Kidney (tissue), 14 donors: ENCODE measurements around the gene CD84. TPM values are rescaled to one million over a fixed set of nuclear protein-coding genes. Genes with fewer than 3 reads are reported as not detected.

Experiments used
- DNase-seq, 5 donors: peaks; one replicate each; pipeline ENCODE4 v3.0.0-alpha.2; 2013 to 2020
- FAIRE-seq: peaks from 2 replicates; lab custom pipeline; 2012; peaks lifted over from hg19 to GRCh38; lab: Jason Lieb, UNC
- H3K27ac ChIP-seq, 2 donors: one replicate each; pipeline ENCODE4 v1.7.0; 2013; ENCODE audit warnings: low read depth in 2 of 2, low read length in 2 of 2, inconsistent platforms in 1 of 2
- H3K27me3 ChIP-seq: one replicate; pipeline ENCODE4 v1.7.1; 2013; ENCODE audit warnings: low read length, inconsistent platforms; ENCODE audit not compliant: control insufficient read depth, insufficient read depth
- H3K36me3 ChIP-seq, 3 donors: one replicate each; pipeline versions ENCODE4 v1.7.0 to v1.7.1; 2013; ENCODE audit warnings: low read length in 3 of 3, control low read depth in 1 of 3, inconsistent platforms in 1 of 3; ENCODE audit not compliant: insufficient read depth in 3 of 3, control insufficient read depth in 2 of 3
- H3K4me1 ChIP-seq, 3 donors: one replicate each; pipeline versions ENCODE4 v1.7.0 to v1.7.1; 2013; ENCODE audit warnings: low read length in 3 of 3, inconsistent platforms in 1 of 3, low read depth in 1 of 3; ENCODE audit not compliant: control insufficient read depth in 2 of 3, insufficient read depth in 2 of 3
- H3K4me3 ChIP-seq, 3 donors: one replicate each; pipeline versions ENCODE4 v1.7.0 to v1.8.1; 2013; ENCODE audit warnings: low read length in 3 of 3, control low read depth in 1 of 3, inconsistent platforms in 1 of 3
- H3K9ac ChIP-seq, 3 donors: one replicate each; pipeline versions ENCODE4 v1.7.0 to v1.7.1; 2013; ENCODE audit warnings: low read length in 3 of 3, control low read depth in 1 of 3, inconsistent platforms in 1 of 3
- H3K9me3 ChIP-seq, 3 donors: one replicate each; pipeline versions ENCODE4 v1.7.0 to v1.7.1; 2013; ENCODE audit warnings: low read length in 3 of 3, control low read depth in 1 of 3, inconsistent platforms in 1 of 3; ENCODE audit not compliant: control insufficient read depth in 2 of 3, insufficient read depth in 1 of 3
- intact Hi-C: fragments of 100-400 bp; cut with DNase I; formaldehyde crosslinking; loops from one replicate; pipeline ENCODE4 v1.11.1; 2022
- polyA plus RNA-seq: library from polyadenylated mRNA; stranded (reverse); fragments of 350-450 nt; fragmentation: Illumina TruSeq; extraction: RNeasy Lipid Tissue Mini Kit (QIAGEN cat#74804); gene quantifications from one replicate; pipeline ENCODE4 v1.2.3, GENCODE V29; 2014; ENCODE audit warnings: low read depth, low replicate concordance; ENCODE audit not compliant: insufficient read depth
- total RNA-seq: library from RNA; stranded (reverse); fragmentation: NEBNext Ultra II Directional; extraction: Animal tissue kit (Norgen Biotek cat#: 25700); gene quantifications from one replicate; pipeline ENCODE4 v1.2.1, GENCODE V29; 2021
- TF ChIP-seq, protein P1 (sequence below): IDR thresholded peaks from 3 replicates; pipeline ENCODE4 v1.5.1; 2012; ENCODE audit warnings: mild to moderate bottlenecking, moderate library complexity, borderline replicate concordance; ENCODE audit not compliant: insufficient read depth; ENCODE audit errors: extremely low read depth
- donor health status: control.
- donor health status: control.
- donor health status: control.
- donor health status: control.
- donor health status: control.
- donor health status: DM: yes; HTN: yes; CAD: no.
- donor health status: Normal renal cell carcinoma (clear cell type).

Gene CD84
- total and polyA plus RNA-seq, 2 donors from 2014 or later: 0.30 to 17.5 TPM

DNA sequence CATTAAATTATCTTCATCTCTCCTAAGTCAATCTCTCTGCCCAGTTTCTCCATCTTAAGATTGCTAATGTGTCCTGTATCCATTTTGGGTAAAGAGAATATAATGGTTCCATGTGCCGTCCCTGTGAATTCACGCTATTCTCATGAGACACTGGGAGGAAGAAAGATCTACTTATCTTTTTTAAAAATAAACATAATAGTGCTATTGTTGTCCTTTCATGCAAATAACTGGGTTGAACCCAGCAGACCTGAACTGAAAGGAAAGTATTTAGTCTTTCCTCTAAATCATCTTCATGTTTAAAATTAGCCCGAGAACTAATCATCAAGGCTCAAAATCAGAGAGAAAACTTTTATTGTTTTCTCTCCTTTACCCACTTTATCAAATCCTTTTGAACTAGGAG, 45.2 kb upstream of the CD84 start:
- TF ChIP-seq, protein P1, sequence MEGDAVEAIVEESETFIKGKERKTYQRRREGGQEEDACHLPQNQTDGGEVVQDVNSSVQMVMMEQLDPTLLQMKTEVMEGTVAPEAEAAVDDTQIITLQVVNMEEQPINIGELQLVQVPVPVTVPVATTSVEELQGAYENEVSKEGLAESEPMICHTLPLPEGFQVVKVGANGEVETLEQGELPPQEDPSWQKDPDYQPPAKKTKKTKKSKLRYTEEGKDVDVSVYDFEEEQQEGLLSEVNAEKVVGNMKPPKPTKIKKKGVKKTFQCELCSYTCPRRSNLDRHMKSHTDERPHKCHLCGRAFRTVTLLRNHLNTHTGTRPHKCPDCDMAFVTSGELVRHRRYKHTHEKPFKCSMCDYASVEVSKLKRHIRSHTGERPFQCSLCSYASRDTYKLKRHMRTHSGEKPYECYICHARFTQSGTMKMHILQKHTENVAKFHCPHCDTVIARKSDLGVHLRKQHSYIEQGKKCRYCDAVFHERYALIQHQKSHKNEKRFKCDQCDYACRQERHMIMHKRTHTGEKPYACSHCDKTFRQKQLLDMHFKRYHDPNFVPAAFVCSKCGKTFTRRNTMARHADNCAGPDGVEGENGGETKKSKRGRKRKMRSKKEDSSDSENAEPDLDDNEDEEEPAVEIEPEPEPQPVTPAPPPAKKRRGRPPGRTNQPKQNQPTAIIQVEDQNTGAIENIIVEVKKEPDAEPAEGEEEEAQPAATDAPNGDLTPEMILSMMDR: no peak
- Histone ChIP-seq H3K4me3 (no peak overlapping the region), H3K9me3 (no peaks in the 10 kb centered on the region), H3K4me1 (no peaks in the 10 kb centered on the region), H3K27ac (no peak overlapping the region), H3K9ac (no peak overlapping the region), H3K36me3 (no peaks in the 10 kb centered on the region), H3K27me3 (no peaks in the 10 kb centered on the region)
- intact Hi-C loops: no loop called here
- FAIRE-seq (no peak), DNase-seq (no peak)

DNA sequence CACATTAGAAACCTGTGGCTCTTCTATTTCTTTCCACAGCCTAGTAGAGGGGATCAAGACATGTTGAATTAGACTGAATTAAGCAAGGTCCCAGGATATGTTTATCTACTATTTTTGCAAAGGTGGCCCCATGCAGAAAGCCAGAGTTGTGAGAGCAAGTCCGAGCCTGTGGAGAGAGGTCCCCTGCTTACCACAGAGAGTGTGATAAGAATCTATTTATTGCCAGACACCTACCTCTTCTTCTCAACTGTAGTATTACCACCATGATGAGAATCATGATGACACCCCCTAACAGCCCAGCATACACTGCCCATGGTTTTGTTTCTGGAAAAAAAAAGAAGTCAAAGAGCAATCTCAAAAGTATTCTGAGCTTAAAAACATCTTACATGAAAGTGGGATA, 44.6 kb upstream of the CD84 start:
- intact Hi-C loops: no loop called here
- FAIRE-seq (no peak), DNase-seq (no peak)
- Histone ChIP-seq H3K36me3 (no peaks in the 10 kb centered on the region), H3K9me3 (no peaks in the 10 kb centered on the region), H3K4me1 (no peaks in the 10 kb centered on the region), H3K4me3 (no peak overlapping the region), H3K9ac (no peak overlapping the region), H3K27me3 (no peaks in the 10 kb centered on the region), H3K27ac (no peak overlapping the region)
- TF ChIP-seq, protein P1: no peak

DNA sequence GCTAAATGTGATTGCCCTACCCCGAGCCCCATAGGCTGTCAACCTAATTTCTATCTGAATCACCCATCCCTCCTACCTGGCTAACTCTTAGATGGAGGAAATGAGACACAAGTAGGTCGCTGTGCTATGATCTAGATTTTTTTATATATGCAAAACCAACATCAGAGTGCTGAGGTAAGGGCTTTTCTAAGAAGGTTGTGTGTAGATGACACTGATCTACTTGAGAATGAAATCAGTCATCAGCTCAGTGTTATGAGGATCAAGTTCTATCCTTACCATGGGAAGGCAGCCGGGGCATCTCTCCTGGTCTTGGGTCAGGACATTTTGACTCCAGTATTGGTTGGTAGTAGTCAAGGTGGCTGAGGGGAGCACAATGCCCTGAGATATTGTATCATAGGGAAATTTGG, 43.9 kb upstream of the CD84 start:
- H3K27me3 ChIP-seq: no peaks in the 10 kb centered on the region
- H3K4me1 ChIP-seq: no peaks in the 10 kb centered on the region
- FAIRE-seq (no peak), DNase-seq (no peak)
- no peak overlapping the region for H3K27ac ChIP-seq
- H3K36me3 ChIP-seq: no peaks in the 10 kb centered on the region
- no peaks in the 10 kb centered on the region for H3K9me3 ChIP-seq
- no peak overlapping the region for H3K4me3 ChIP-seq
- H3K9ac ChIP-seq: no peak overlapping the region
- intact Hi-C loops: no loop called here
- TF ChIP-seq, protein P1: no peak

DNA sequence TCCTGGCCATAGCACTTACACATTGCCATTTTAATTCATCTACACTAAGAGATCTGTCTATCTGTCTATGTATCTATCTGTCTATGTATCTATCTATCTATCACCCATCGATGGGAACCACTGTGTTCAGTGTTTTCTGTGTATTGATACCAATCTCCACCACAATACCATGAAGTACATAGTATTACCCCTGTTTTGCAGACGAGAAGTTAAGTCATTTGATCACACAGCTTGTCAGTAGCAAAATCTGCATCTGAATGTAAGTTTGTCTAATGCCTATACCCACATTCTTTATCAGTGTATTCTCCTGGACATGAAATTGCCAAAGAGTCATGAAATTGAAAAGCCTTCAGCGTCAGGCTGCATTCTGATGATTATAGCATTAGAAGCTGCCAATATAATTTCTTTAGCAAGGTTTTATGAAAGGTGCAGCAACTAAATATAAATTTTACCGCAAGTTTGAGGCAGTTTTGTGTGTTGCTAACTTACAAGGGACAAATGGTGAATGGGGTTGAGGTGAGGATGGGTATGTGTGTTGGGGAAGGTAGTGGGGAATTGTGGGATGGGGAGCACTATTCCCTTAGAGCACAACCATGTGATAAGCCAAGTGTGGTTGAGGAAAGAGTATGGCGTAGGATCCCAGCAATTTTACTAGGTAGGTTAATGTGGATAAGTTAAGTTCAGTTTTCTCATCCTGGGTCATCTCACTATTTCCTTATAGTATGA, 43.4 kb upstream of the CD84 start:
- intact Hi-C loops: no loop called here
- no peaks in the 10 kb centered on the region for H3K9me3 ChIP-seq
- no peaks in the 10 kb centered on the region for H3K36me3 ChIP-seq
- no peaks in the 10 kb centered on the region for H3K4me1 ChIP-seq
- no peaks in the 10 kb centered on the region for H3K27me3 ChIP-seq
- TF ChIP-seq, protein P1: no peak
- DNase-seq (no peak), FAIRE-seq (no peak)
- H3K9ac ChIP-seq: no peak overlapping the region
- no peak overlapping the region for H3K27ac ChIP-seq
- no peak overlapping the region for H3K4me3 ChIP-seq
